Endodermal cell (in vitro differentiated cells): ENCODE measurements around the gene RASGRF1. TPM values are rescaled to one million over a fixed set of nuclear protein-coding genes. Genes with fewer than 3 reads are reported as not detected.
A peak's percentile ranks its signal among the peaks of the same experiment; 100 is the strongest.

Source experiments
- DNase-seq: peaks from one replicate; pipeline ENCODE4 v3.0.0-alpha.2; 2017
- H3K27ac ChIP-seq: 2 replicates; pipeline ENCODE4 v1.5.1; 2013; ENCODE audit warnings: mild to moderate bottlenecking, low read depth, low read length, moderate library complexity
- H3K27me3 ChIP-seq: 2 replicates; pipeline ENCODE4 v1.6.1; 2013; ENCODE audit warnings: mild to moderate bottlenecking, low read length, moderate library complexity; ENCODE audit not compliant: insufficient read depth, control insufficient read depth, poor library complexity, severe bottlenecking
- H3K36me3 ChIP-seq: 2 replicates; pipeline ENCODE4 v1.7.0; 2013; ENCODE audit warnings: mild to moderate bottlenecking, low read length, moderate library complexity; ENCODE audit not compliant: control insufficient read depth, insufficient read depth
- H3K4me1 ChIP-seq: one replicate; pipeline ENCODE4 v1.7.0; 2013; ENCODE audit warnings: low read length; ENCODE audit not compliant: control insufficient read depth, insufficient read depth
- H3K4me3 ChIP-seq: 2 replicates; pipeline ENCODE4 v1.5.1; 2013; ENCODE audit warnings: mild to moderate bottlenecking, low read length, moderate library complexity
- H3K9ac ChIP-seq: 2 replicates; pipeline ENCODE4 v1.6.1; 2013; ENCODE audit warnings: mild to moderate bottlenecking, low read length, moderate library complexity; ENCODE audit not compliant: poor library complexity, severe bottlenecking; ENCODE audit errors: extremely low read depth
- H3K9me3 ChIP-seq: 2 replicates; pipeline ENCODE4 v1.6.1; 2013; ENCODE audit warnings: mild to moderate bottlenecking, low read length, moderate library complexity; ENCODE audit not compliant: control insufficient read depth
- H3K27ac Mint-ChIP-seq: 2 replicates; pipeline ENCODE4 v1.8.0; 2020; ENCODE audit warnings: mixed read lengths
- H3K27me3 Mint-ChIP-seq: 2 replicates; pipeline ENCODE4 v1.8.0; 2021; ENCODE audit warnings: mild to moderate bottlenecking, mixed read lengths; ENCODE audit not compliant: insufficient read depth
- H3K36me3 Mint-ChIP-seq: 2 replicates; pipeline ENCODE4 v1.8.0; 2020; ENCODE audit warnings: low read depth, mixed read lengths
- H3K4me1 Mint-ChIP-seq: 2 replicates; pipeline ENCODE4 v1.8.0; 2020; ENCODE audit warnings: mixed read lengths
- H3K4me3 Mint-ChIP-seq: 2 replicates; pipeline ENCODE4 v1.8.0; 2020; ENCODE audit warnings: mild to moderate bottlenecking, moderate library complexity, mixed read lengths
- H3K9me3 Mint-ChIP-seq: 2 replicates; pipeline ENCODE4 v1.8.0; 2020; ENCODE audit warnings: mild to moderate bottlenecking, mixed read lengths
- CTCF ChIP-seq: fragments of 200-600 bp; sonication (generic); conservative IDR thresholded peaks from 2 replicates; pipeline ENCODE4 v1.5.0; 2021; ENCODE audit warnings: antibody characterized with exemption, mild to moderate bottlenecking
- WGBS, 2 experiments: methylation state at CpG; one replicate each; pipeline versions ENCODE4 v1.1.5 to v1.1.7; 2013; ENCODE audit warnings: missing lambda C conversion rate in 2 of 2, mixed read lengths in 1 of 2; ENCODE audit not compliant: insufficient coverage in 1 of 2, insufficient read length in 1 of 2; 5-methylcytosine and 5-hydroxymethylcytosine counted together
- total RNA-seq, 2 donors: library from RNA; stranded (reverse); fragmentation: NEBNext Ultra II Directional in 1 of 2; extraction: Animal tissue kit (Norgen Biotek cat#: 25700) in 1 of 2; gene quantifications; 2 replicates in 1 of 2; 3 replicates in 1 of 2; pipeline ENCODE4 v1.2.1, GENCODE V29; 2021

Gene RASGRF1
- total RNA-seq, 2 donors from 2014 or later: 0.20 TPM; not detected in 1

GRCh38 chr15:79051941-79052731, 38.4 kb downstream of the RASGRF1 start:
- no peaks in the 10 kb centered on the region for H3K36me3 ChIP-seq
- peaks cover 16% of the 10 kb centered on the region for H3K27me3 Mint-ChIP-seq
- no peak overlapping the region for H3K27ac Mint-ChIP-seq
- no peaks in the 10 kb centered on the region for H3K36me3 Mint-ChIP-seq
- no peak overlapping the region for H3K27ac ChIP-seq
- 86 to 100% methylated on average over 1 to 3 of the region's 3 CpGs for whole genome bisulfite sequencing, 2 experiments
- H3K4me1 Mint-ChIP-seq: no peaks in the 10 kb centered on the region
- H3K9ac ChIP-seq: no peak overlapping the region
- no peak overlapping the region for H3K4me3 Mint-ChIP-seq
- no peaks in the 10 kb centered on the region for H3K9me3 Mint-ChIP-seq
- TF ChIP-seq CTCF: peak; percentile 13
- no peak for DNase-seq
- no peaks in the 10 kb centered on the region for H3K4me1 ChIP-seq
- H3K4me3 ChIP-seq: no peak overlapping the region
- H3K9me3 ChIP-seq: no peaks in the 10 kb centered on the region
- no peaks in the 10 kb centered on the region for H3K27me3 ChIP-seq

- Histone ChIP-seq H3K36me3 (no peaks in the 10 kb centered on the region), H3K4me1 (no peaks in the 10 kb centered on the region), H3K9ac (no peak overlapping the region), H3K4me3 (no peak overlapping the region), H3K27me3 (no peaks in the 10 kb centered on the region), H3K27ac (no peak overlapping the region), H3K9me3 (no peaks in the 10 kb centered on the region)
- Mint-ChIP-seq H3K27me3 (peaks cover 9% of the 10 kb centered on the region), H3K36me3 (no peaks in the 10 kb centered on the region), H3K27ac (no peak overlapping the region), H3K9me3 (no peaks in the 10 kb centered on the region), H3K4me3 (no peak overlapping the region), H3K4me1 (no peaks in the 10 kb centered on the region)
- 93 to 100% methylated on average over 3 to 6 of the region's 6 CpGs for WGBS, 2 experiments
- no peak for DNase-seq
- no peak for TF ChIP-seq CTCF
Observed at GRCh38 chr15:79051029-79051428, 39.6 kb downstream of the RASGRF1 start.

- no peak overlapping the region for H3K4me3 ChIP-seq
- no peak for TF ChIP-seq CTCF
- H3K27me3 ChIP-seq: no peaks in the 10 kb centered on the region
- DNase-seq: no peak
- no peaks in the 10 kb centered on the region for H3K4me1 ChIP-seq
- WGBS, 2 experiments: 89 to 94% methylated on average over 3 of the region's 3 CpGs
- H3K9ac ChIP-seq: no peak overlapping the region
- no peak overlapping the region for H3K4me3 Mint-ChIP-seq
- no peaks in the 10 kb centered on the region for H3K9me3 Mint-ChIP-seq
- H3K27me3 Mint-ChIP-seq: peaks cover 6% of the 10 kb centered on the region
- H3K36me3 ChIP-seq: no peaks in the 10 kb centered on the region
- no peak overlapping the region for H3K27ac Mint-ChIP-seq
- H3K9me3 ChIP-seq: no peaks in the 10 kb centered on the region
- H3K27ac ChIP-seq: no peak overlapping the region
- no peaks in the 10 kb centered on the region for H3K36me3 Mint-ChIP-seq
- H3K4me1 Mint-ChIP-seq: no peaks in the 10 kb centered on the region
Observed at GRCh38 chr15:79050341-79050740, 40.2 kb downstream of the RASGRF1 start.
